Endothelial cell (in vitro differentiated cells): ENCODE results near the gene TMEM121. TPM values are rescaled to one million over a fixed set of nuclear protein-coding genes. Genes with fewer than 3 reads are reported as not detected.

Experiments used
- DNase-seq: peaks from one replicate; pipeline ENCODE4 v3.0.0; 2021; ENCODE audit warnings: low spot score
- H3K27ac Mint-ChIP-seq: one replicate; pipeline ENCODE4 v1.8.0; 2021; ENCODE audit warnings: mixed read lengths, inconsistent platforms; ENCODE audit not compliant: unreplicated experiment
- H3K27me3 Mint-ChIP-seq: one replicate; pipeline ENCODE4 v1.8.0; 2021; ENCODE audit warnings: mild to moderate bottlenecking, moderate library complexity, mixed read lengths, inconsistent platforms; ENCODE audit not compliant: unreplicated experiment
- H3K36me3 Mint-ChIP-seq: one replicate; pipeline ENCODE4 v1.8.0; 2021; ENCODE audit warnings: mild to moderate bottlenecking, low read depth, mixed read lengths, inconsistent platforms; ENCODE audit not compliant: unreplicated experiment
- H3K4me1 Mint-ChIP-seq: one replicate; pipeline ENCODE4 v1.8.0; 2021; ENCODE audit warnings: mild to moderate bottlenecking, mixed read lengths, inconsistent platforms; ENCODE audit not compliant: unreplicated experiment
- H3K4me3 Mint-ChIP-seq: one replicate; pipeline ENCODE4 v1.8.0; 2021; ENCODE audit warnings: mild to moderate bottlenecking, mixed read lengths, inconsistent platforms; ENCODE audit not compliant: unreplicated experiment
- H3K9me3 Mint-ChIP-seq: one replicate; pipeline ENCODE4 v1.8.0; 2021; ENCODE audit warnings: mixed read lengths, inconsistent platforms; ENCODE audit not compliant: unreplicated experiment
- CTCF ChIP-seq: fragments of 200-600 bp; sonication (generic); IDR thresholded peaks from one replicate; pipeline ENCODE4 v1.5.0; 2021; ENCODE audit warnings: antibody characterized with exemption; ENCODE audit not compliant: unreplicated experiment
- total RNA-seq: library from RNA; stranded (reverse); fragmentation: NEBNext Ultra II Directional; extraction: Animal tissue kit (Norgen Biotek cat#: 25700); gene quantifications from one replicate; pipeline ENCODE4 v1.2.1, GENCODE V29; 2021; ENCODE audit not compliant: unreplicated experiment

Gene TMEM121
- total RNA-seq, 1 donor from 2014 or later = 1.6 TPM

GRCh38 chr14:105532735-105533141 lies 6.4 kb downstream of the TMEM121 start:
- Mint-ChIP-seq H3K27ac (no peak overlapping the region), H3K4me3 (no peak overlapping the region), H3K4me1 (no peaks in the 10 kb centered on the region), H3K9me3 (no peaks in the 10 kb centered on the region), H3K36me3 (peaks cover 4% of the 10 kb centered on the region), H3K27me3 (peaks cover 21% of the 10 kb centered on the region)
- peak; percentile 43 for DNase-seq
- TF ChIP-seq CTCF = no peak

- no peak for TF ChIP-seq CTCF
- H3K9me3 Mint-ChIP-seq = no peaks in the 10 kb centered on the region
- DNase-seq = no peak
- no peak overlapping the region for H3K27ac Mint-ChIP-seq
- no peaks in the 10 kb centered on the region for H3K4me1 Mint-ChIP-seq
- H3K4me3 Mint-ChIP-seq = no peak overlapping the region
- peaks cover 4% of the 10 kb centered on the region for H3K36me3 Mint-ChIP-seq
- peaks cover 21% of the 10 kb centered on the region for H3K27me3 Mint-ChIP-seq
Observed at GRCh38 chr14:105533391-105533790, 7.0 kb downstream of the TMEM121 start.

- no peak overlapping the region for H3K4me3 Mint-ChIP-seq
- no peak for DNase-seq
- peaks cover 24% of the 10 kb centered on the region for H3K27me3 Mint-ChIP-seq
- H3K4me1 Mint-ChIP-seq = no peaks in the 10 kb centered on the region
- no peaks in the 10 kb centered on the region for H3K9me3 Mint-ChIP-seq
- peaks cover 4% of the 10 kb centered on the region for H3K36me3 Mint-ChIP-seq
- TF ChIP-seq CTCF = no peak
- H3K27ac Mint-ChIP-seq = no peak overlapping the region
Observed at GRCh38 chr14:105533811-105534498, 7.6 kb downstream of the TMEM121 start.

DNA sequence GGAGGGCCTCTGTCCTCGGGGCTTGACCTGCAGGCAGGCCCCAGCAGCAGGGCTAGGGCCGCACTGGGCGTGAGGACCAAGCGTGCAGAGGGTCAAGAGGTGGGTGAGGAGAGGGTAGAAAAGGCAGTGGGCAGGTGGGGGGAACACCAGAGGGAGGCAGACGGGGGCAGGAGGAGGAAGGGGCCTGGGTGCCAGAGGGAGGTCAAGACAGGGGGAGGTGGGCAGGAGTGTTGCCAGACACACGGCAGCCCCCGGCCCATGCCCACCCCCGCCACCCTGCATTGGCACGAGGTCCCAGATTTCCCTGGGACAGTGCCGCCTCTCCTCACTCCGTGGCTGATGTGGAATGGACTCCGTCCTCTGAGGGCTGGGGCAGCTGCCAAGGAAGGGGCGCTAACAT lies 8.2 kb downstream of the TMEM121 start:
- Mint-ChIP-seq H3K9me3 (no peaks in the 10 kb centered on the region), H3K4me3 (no peak overlapping the region)
- no peak for DNase-seq

More for the DNA sequence above, 8.2 kb downstream of the TMEM121 start:
- no peak for TF ChIP-seq CTCF
- Mint-ChIP-seq H3K4me1 (no peaks in the 10 kb centered on the region), H3K27ac (no peak overlapping the region), H3K36me3 (peaks cover 4% of the 10 kb centered on the region), H3K27me3 (peaks cover 25% of the 10 kb centered on the region)
